ENCODE results near the gene FABP1.

FABP1 gene

DNA sequence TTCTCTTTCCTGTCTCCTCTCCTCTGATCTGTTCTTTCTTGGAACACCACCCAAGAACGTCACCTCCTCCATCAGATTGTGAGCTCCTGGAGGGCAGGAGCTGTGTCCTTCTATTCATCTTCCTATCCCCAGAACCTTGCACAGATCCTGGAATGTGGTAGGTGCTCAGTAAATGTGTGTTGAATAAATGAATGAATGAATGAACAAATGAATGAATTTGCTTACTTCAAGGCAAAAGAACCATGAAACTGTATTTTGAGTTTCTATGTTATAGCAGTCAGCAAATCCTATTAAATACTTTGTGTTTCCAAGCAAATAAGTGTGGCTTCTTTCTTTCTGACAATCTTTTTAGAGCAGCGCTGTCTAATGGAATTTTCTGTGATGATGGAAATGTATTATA is 14.8 kb downstream of the FABP1 start:
- no peak for DNase-seq

DNA sequence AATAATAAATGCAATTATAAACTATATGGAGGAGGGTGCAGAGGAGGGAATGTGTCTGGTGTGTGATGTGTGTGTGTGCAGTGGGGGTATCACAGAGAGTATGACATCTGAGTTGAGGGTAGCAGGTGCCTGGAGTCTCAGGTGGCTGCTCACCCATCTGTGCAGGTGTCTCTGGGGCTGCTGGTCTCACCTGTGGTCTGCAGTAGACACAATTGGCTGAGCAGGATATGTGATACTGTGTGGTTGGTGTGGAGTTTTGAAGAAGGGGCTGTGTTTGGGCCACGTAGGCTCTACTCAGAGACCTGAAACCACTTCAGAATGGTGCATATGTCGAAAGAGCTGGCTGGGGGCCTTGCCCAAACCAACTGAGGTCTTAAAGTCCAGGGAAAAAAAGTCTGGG is 17.0 kb downstream of the FABP1 start:
- no peak for DNase-seq

DNA sequence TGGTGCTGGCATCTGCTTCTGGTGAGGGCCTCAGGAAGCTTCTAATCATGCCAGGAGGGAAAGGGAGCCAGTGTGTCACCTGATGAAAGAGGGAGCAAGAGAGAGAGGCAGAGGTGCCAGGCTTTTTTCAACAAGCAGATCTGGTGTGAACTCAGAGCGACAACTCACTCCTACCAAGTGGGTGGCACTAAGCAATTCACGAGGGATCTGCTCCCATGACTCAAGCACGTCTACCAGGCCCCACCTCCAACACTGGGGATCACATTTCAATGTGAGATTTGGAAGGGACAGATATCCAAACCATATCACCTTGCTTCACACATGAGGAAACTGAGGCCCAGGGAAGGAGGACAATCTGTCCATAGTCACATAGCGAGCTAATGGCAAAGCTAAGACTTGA is 19.1 kb downstream of the FABP1 start:
- DNase-seq: no peak

DNA sequence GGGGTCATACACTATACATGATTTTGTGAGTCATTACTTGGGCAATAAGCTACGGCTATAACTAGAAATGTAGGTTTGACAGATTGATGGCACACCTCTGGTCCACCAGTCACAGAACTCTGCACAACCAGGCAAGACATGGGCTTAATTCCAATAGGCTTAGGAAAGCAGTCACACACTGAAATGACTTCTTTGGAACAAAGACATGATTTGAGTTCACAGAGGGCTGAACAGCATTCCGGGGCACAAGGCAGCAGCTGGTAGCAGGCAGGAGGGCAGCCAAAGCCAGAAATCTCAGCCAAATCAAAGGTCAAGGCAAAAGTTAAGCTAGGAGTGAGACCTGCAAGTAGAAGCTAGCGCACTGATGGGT is 27.4 kb downstream of the FABP1 start:
- no peak for DNase-seq

DNA sequence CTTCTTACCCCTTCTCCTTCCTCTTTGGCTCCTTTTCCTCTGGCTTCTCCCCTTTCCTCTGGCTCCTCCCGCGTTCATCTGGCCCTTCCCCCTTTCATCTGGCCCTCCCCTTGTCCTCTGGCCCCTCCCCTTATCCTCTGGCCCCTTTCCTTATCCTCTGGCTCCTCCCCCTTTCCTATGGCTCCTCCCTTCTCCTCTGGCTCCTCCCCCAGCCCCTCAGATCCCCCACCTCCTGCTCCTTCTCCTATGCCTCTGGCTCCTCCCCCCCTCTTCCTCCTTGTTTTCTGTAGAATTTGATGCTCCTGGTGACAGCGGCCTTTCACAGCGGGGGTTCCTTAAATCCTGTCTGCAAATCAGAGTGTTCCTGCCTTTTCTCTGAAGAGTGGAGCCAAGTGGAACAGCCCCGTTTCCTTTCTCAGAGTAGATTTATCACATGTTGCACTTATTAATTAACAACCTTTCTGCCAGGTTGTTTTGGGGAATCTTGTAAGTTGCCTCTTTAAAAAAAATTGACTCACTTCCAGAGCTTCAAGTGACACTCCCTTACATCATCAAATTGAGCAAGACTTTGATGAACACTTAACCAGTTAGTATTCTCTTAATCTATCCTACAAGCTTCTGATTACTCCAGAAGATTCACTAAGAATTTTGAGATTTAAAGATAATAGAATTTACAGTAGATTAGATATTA is 27.9 kb downstream of the FABP1 start:
- DNase-seq: peak; percentile 15

DNA sequence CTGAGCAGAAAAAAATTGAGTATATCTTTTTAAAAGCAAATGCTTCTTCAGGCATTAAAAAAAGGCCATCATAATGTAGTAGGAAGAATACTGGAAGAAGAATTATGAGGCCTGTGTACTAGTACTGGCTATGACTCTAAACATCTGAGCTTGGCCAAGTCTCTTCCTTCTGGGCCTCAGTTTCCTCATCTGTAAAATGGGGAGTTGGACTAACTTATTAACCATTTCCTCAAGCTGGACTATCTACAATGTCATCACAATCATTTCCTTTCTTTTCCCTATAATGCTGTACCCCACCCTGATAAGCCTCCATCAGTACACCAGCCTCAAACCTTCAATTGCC is 29.3 kb downstream of the FABP1 start:
- DNase-seq: no peak

DNA sequence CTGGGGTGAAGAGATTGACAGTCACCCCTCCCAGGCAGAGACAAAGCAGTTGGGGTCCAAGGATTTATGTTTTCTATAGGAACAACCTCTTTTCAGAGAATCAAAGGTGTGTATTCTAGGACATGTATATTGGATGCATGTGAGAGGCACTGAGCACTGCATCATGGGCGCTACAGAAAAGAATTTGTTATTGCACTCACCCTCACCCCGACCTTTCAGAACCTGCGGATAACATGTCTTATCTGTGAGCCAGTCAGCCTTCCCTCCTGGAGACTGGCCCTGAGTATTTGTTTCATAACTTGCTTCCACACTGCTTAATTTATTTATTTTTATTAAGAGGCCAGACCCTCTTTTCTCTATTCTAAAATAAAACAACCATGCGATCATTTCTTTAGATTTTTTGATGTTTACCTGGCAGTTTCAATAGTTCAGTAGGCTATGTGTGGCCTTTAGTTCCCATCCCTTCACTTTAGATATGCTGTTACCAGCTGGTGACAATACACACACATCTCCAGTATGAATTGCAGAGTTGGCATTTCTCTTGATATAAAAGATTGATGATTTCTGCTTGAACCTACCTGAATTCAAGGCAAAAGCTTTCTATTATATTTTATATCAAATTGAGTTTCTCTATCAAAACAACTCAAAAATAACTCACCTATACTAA is 29.8 kb downstream of the FABP1 start:
- no peak for DNase-seq

DNA sequence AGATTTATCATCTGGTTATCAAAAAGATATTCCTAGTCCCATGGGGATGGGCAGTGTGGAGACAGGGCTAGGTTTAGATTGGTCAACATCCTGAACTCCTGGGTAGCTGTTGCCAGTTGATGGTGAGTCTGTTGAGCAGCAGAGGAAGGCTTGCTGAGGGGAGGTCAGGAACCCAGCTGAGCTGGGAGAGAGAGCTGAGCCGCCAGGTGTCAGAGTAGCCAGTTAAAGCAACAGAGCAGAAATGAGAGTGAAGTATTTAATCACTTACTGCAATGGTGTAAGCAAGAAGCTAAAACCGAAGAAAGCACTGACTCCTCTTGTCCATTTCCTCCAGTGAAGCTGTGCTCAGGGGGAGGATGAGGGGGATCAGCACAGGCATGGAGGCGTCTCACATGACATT is 30.7 kb downstream of the FABP1 start:
- no peak for DNase-seq

DNA sequence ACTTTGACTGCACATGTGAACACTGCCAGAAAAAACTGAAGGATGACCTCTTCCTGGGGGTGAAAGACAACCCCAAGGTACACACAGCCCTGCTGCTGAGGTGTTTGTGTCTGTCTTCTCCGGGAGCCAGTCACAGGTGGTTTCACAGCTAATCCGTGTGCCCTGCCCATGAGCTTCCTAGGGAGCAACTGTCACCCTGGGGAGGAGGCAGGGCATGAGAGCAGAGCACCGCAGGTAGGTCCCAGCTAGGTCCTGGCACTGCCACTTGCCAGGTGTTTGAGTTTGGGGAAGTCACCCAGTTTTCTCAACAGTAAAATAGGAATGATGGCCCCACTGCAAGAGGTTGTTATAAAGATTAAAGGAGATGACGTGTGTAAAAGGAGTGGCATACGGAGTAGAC is 31.2 kb downstream of the FABP1 start:
- DNase-seq: no peak

DNA sequence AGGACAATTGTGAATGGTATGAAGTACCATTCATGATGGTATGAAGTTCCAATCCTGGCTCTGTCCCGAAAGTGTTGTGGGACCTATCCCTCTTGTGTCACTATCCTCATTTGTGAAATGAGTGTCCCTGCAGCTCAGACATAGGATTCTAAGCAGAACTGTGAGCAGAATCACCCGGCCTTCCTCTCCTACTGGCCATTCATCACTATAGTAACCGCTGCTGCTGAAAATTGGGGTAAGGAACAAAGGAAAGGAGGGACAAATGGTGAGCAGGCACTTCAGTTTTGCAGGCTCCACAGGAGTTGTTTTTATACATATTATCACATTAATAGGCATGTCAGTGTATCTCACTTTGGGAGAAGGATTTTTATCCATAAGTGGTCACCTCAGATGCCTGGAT is 32.8 kb downstream of the FABP1 start:
- peak; percentile 44 for DNase-seq

DNA sequence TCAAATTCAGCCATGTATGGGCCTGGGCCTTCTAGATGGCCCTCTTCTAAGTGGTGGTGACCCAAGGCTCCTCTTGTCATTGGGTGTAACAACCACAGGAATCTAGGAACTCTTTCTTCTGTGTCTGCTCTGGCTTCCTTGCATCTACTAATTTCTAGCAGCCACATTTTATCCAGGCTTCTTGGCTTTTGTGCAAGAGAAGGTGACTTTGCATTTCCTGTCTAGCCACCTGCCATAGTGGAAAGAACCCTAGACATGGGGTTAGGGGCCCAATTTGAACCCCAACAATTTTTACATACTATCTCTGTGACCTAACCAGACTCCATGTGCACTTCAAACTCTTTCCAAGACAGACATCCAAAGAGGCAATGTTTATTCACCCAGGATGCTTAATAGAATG is 35.1 kb downstream of the FABP1 start:
- DNase-seq: no peak

DNA sequence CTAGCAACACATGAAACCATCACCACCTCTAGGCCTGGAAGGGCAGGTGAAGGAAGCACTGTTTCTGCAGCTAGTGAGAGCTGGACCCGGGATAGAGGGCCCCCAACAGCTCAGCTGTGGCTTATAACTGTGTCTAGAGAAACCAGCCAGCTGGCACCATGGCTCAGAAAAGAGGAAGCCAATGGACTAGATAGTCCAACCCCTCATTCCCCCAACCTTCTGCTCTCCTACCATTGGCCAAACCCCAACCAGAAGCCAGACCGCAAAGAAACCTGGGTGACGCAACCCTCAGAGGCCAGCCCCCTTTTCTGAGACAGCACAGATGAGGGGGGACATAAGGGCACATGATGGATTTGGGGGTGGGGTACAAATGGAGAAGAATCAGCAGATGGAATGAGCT is 35.9 kb downstream of the FABP1 start:
- DNase-seq: no peak

DNA sequence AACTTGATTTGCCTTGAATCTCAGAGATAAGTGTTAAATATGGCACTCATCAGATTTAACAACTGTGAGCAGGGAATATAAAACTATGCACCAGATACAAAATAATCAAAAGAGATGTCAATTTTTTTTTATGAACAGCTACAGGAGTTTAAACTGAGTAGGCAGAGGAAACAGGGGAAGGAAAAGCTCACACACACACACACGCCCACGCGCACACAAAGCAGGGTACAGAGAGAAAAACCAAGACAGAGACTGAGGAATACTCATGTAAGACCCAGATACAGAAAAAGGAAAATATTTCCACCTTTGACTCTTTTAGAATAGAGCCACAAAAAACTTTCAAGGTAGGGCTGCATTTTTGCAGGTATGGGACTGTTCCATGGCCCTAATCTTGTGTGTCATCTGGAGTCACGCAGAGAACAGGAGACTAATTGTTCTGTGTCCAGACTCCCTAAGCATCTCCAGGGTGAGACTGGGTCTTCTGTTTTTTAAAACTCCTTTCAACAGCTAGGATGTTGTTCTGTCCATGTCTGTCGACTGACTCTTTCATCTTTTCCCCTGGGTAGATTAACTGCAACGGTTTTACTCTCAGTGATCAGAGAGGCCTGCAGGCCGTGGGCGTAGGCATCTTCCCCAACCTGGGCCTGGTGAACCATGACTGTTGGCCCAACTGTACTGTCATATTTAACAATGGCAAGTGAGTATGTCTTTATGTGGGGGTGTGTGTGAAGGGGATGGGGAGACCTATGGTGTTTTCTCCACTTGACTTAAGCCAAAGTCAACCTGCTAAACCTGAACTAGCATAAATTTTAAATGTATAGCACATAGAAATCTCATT is 37.2 kb downstream of the FABP1 start:
- no peak for DNase-seq

DNA sequence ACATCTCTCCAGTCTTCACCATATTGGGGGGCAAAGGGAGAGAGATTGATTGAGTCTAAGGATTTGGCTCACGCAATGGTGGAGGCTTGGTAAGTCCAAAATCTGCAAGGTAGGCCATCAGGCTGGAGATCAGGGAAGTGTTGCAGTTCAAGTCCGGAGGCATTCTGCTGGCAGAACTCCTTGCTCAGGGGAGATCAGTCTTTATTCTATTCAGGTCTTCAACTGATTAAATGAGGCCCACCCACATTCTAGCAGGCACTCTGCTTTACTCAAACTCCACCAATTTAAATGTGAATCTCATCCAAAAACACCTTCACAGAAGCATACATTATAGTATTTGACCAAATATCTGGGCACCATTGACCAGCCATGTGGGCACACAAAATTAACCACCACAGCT is 38.9 kb downstream of the FABP1 start:
- DNase-seq: no peak

DNA sequence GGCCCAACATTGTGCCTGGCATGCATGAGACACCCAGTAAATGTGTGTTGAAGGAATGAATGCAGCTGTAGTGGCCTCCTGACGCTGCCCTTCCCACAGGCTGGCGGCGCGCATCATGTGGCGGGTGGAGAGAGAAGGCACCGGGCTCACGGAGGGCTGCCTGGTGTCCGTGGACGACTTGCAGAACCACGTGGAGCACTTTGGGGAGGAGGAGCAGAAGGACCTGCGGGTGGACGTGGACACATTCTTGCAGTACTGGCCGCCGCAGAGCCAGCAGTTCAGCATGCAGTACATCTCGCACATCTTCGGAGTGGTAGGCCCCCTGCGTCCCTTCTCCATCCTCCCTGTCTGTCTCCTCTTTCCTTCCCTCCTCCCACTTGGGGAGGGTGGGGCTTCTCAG is 40.1 kb downstream of the FABP1 start:
- no peak for DNase-seq

DNA sequence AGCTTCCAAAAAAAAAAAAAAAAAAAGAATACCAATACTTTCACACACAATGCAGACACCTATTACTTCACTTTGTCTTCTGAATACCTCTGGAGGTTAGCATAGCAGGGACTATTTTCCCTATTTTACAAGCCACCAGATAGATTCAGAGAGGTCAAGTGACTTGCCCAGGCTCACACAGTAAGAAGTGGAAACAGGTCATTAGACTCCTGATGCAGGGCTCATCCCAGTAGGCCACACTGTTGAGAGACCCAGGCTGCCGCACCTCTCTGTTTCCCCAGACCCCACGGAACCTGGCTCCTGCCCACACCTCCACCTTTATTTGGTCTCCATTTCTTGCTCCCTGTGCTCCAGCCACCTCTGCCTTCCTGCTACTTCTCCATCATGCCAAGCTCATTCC is 40.8 kb downstream of the FABP1 start:
- DNase-seq: no peak

DNA sequence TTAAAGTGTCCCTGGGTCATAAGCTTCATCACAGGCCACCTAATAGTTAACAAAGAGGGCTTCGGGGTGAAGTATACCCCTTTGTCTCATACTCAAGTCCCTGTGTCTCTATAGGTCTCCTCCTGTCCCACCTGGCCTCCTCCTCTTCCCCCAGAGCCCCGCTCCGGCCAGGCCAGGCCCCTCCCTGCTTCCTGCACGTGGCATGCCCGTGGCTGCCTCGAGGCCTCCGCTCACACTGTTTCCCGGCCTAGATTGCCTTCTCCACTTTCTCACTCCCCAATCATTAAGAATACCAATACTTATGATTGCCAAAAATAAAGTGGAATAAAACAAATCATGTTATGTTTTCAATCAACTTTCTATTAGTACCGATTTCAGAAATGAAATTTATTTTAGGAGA is 41.5 kb downstream of the FABP1 start:
- DNase-seq: no peak

DNA sequence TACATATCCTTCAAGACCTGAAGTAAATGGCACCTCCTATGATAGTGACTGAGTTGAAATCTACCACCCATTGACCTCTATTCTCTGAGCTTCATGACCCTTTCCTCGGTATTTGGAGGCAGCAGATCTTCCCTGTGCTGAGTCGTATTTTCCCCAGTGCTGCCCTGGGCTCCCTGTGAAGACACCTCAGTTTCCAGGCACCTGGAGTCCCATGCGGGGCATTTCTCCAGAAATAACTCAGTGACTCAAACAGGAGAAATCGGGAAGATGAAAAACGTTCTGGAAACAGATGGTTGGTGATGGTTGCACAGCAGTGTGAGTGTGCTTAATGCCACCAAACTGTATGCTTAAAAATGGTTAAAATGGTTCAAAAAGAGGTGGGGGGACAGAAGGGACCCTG is 42.3 kb downstream of the FABP1 start:
- no peak for DNase-seq

DNA sequence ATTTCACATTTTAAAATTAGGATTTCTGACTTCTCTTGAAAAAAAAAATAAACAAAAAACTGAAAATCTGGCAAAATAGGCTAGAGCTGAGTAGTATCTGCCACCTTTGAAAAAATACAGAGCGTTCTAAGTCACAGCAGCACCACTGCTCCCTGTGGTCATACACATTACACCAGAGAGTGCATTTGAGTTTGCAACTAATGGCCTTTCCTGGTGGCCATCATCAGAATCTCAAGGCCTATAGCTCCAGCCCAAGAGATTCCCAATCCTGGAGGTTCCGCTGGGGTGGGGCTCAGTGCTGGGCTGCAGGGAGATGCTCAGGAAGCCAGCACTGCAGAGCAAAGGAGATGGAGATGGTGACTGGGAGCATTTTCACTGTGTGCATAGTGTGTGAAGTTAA is 42.8 kb downstream of the FABP1 start:
- DNase-seq: no peak

DNA sequence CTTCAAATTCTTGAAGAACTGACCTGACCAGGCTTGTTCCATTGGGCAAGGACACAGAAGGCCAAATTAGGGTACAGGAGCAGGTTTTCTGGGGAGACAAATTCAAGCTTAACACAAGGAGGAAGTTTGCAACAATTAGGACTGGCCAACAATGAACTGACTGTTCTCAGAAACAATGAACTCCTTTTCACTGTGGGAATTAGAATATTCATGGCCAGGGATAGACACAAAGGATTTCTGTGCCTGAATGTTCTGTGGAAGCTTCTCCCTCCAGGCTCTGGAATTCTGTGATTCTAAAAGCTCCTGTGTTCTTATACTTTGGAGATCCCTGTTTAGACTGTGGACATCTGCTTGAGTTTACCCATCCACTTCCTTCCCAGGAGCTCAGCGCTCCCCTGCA is 45.1 kb downstream of the FABP1 start:
- DNase-seq: no peak

DNA sequence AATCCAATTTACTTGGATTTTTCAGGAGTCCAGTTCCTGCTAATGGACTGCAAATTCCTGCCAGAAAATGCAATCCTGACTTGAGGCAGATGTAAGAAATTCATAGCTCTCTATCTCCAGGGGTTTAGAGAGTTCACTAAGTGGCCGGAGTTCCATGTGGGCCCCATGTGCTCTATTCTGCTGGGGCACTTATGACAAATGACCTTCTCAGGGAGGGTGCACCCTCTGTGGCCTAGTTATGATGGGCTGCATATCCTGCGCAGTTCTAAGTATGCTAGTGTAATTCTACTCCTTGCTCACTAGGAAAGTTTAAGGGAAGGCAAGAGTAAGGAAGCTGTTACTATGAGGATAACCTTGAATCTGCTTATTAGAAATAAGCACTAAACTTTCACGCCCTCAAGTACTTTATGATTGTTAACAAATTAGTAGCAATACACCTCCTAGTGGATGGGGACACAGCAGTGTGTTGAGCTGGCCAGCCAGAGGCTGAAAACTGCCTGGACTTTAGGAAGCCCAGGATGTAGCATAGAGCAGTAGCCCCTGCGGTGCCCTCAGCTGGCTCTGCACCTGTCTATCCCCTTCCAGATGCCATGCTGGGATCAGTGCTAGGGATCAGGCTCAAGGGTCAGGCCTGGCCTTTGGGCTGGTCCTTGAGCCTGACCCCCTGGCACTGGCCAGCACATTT is 45.8 kb downstream of the FABP1 start:
- DNase-seq: no peak

DNA sequence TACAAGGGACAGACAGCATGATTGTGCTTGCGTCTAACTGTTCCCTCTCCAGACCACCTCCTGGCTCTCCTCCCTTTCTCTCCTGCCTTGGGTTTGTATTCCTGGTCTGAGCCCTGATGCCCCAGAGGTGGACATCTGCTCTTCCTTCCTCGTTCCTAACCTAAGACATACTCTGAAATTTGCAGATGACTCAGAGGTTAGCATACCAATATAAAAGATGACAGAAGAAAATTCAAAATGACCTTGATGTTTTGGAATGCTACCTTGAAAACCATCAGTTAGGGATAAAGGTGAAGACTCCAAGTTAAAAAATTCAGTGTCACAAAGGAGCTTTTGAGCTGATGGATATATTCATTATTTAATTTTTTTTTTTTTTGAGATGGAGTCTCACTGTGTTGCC is 47.3 kb downstream of the FABP1 start:
- DNase-seq: no peak

DNA sequence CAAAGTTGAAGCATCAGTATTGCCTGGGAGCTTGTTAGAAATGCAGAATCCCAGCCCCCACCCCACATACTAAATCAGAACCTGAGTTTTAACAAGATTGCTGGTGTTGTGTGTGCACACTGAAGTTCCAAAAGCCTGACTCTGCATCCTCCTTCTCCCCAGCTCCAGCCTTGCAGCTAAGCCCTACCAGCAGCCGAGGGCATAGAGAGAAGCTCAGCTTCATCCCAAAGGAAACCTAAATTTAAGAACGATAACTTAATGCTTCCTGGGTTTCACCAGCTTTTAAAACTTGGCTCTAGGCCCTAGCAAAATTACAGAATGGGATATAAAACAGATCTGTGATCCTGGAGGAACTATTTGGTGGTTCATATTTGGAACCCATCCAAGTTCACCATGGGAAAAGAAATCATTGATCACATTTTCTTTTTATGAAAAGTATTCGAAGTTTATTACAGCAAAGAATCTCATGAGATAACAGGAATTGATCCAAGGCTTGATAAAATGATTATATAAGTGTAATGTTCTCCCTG is 49.2 kb downstream of the FABP1 start:
- DNase-seq: no peak

DNA sequence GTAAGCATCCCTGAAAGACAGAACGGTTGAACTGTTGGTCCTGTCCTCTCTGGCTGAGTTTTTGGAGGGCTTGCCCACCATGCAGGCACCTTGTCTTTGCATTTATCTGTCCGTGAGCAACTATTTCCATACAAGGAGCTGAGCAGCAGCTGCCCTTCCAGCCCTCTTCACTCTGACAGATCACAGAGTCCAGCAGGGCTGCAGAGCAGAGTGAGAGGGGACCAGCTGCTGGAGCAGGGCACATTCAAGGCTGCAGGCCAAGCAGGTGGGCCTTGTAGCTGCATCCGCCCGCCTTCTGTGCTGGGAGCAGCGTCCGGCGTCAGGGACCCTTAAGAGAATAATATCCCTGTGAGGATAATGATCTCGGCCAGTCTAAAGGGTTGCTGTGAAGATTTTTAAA is 50.8 kb downstream of the FABP1 start:
- DNase-seq: peak; percentile 19

Measured in NCI-H146 (cell line).